Stimulated activated CD4-positive, alpha-beta T cell treated with anti-CD3 and anti-CD28 coated beads, TNF-alpha, amount 100 ng/mL, for 48 hours (primary cell): ENCODE measurements around the gene COBLL1.
"Not testable (repeated sequence)": the region's sequence is repeated elsewhere in the genome, so short reads cannot be mapped to it uniquely, and the experiment has no call there.

Source experiments
- DNase-seq, 3 donors: peaks; one replicate each; pipeline ENCODE4 v3.0.0-alpha.2; 2020; ENCODE audit warnings: low read depth in 3 of 3

Gene COBLL1, protein sequence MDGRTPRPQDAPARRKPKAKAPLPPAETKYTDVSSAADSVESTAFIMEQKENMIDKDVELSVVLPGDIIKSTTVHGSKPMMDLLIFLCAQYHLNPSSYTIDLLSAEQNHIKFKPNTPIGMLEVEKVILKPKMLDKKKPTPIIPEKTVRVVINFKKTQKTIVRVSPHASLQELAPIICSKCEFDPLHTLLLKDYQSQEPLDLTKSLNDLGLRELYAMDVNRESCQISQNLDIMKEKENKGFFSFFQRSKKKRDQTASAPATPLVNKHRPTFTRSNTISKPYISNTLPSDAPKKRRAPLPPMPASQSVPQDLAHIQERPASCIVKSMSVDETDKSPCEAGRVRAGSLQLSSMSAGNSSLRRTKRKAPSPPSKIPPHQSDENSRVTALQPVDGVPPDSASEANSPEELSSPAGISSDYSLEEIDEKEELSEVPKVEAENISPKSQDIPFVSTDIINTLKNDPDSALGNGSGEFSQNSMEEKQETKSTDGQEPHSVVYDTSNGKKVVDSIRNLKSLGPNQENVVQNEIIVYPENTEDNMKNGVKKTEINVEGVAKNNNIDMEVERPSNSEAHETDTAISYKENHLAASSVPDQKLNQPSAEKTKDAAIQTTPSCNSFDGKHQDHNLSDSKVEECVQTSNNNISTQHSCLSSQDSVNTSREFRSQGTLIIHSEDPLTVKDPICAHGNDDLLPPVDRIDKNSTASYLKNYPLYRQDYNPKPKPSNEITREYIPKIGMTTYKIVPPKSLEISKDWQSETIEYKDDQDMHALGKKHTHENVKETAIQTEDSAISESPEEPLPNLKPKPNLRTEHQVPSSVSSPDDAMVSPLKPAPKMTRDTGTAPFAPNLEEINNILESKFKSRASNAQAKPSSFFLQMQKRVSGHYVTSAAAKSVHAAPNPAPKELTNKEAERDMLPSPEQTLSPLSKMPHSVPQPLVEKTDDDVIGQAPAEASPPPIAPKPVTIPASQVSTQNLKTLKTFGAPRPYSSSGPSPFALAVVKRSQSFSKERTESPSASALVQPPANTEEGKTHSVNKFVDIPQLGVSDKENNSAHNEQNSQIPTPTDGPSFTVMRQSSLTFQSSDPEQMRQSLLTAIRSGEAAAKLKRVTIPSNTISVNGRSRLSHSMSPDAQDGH

DNA sequence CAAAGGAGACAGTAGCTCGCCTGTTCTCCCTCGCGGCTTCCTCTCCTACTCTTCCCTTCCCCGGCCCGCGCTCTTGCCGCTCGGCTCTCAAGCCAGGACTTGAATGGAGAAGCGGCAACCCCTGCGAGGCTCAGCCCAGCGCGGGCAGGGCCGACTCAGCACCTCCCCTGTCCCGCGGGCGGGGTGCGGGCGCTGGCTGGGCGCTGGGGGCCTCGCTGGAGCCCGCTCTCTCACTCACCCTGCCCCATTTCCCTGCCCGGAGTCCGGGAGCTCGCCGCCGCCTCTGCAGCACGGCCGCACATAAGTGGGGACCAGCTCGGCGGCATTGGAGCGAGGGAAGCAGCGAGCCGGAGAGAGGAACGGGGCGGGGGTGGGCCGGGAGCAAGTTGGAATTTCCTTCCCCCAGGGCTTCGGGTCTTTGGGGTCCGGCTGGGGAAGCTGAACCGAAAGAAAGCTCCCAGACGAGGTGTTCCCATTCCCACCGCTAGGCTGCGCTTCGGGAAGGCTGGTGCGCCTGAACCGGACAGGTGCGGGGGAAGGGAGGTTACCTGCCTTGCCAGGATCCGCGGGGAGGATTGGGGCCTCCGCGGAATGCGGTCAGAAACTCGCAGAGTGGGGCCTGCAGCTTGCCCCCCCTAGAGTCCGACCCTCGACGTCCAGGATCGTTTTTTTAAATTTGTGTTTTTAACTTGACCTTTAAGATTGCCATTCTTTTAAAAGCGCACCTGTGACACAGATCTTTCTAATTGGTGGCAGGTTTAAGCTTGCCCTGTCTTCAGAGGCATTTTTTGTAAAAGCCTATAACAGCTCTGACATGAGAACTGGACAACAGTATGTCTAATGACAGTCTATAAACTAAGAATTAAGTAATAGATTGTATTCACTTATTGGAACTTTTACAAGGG lies at the start of gene COBLL1:
COBLL1 (minus strand) TSS at position 105 of the 905 bp plus-strand sequence. CDS start 627 bp downstream, outside the sequence.
- peak in 1 of 3 donors; percentile 17 for DNase-seq

DNA sequence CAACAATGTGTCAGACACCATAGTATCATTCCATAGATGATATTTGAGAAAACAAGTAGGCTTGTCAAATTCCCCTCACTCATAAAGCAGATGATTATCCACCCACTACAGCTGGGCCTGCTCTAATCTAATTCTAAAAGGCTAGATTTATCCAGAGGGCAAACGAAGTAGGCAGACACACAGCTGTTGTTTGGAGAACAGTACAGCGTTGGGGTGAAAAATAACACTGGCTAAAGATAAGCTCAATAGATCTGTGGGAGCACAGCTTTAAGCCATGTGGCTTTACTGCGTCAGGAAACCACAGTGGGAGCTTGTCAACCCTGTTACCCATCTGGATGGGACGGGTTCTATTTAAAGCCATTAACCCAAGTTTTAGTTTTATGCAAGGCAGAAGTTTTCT lies 48.9 kb upstream of the COBLL1 start:
- DNase-seq, result no peak

DNA sequence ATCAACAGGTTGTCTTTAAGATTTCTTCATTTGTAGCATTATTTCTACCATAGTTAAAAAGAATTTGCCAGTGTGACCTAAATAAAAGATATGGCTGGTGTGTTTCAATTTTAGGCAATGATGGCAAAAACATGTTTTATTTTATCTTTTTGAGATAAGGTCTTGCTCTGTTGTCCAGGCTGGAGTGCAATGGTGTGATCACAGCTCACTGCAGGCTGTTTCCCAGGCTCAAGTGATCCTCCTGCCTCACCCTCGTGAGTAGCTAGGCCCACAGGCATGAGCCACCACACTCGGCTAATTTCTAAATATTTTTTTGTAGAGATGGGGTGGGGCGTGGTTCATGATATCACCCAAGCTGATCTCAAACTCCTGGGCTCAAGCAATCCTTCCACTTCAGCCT lies 47.0 kb upstream of the COBLL1 start:
- no peak for DNase-seq

DNA sequence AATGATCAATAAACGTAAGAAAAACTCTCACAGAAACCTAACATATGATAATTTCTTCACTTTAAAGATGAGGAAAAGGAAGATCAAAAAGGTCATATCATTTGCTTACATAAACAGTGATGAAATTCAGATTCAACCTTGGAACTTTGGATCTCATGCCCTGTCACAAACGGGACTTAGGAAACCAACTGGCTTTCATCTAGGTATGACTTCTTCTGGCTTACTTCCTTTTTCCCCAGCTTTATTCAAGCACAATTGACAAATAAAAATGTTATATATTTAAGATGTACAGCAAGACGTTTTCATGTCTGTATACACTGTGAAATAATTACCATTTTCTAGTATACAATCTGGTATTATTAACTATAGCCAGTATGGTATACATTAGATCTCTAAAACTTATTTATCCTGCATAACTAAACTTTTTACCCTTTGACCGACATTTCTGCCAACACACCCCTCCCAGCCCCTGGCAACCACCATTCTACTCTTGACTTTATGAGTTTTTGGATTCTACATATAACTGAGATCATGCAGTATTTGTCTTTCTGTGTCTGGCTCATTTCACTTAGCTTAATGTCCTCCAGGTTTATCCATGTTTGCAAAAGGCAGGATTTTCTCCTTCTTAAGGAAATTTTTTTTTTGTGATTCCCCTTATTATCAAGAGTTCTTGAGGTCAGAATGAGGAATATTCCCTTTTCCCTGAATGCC lies 46.0 kb upstream of the COBLL1 start:
- no peak for DNase-seq

DNA sequence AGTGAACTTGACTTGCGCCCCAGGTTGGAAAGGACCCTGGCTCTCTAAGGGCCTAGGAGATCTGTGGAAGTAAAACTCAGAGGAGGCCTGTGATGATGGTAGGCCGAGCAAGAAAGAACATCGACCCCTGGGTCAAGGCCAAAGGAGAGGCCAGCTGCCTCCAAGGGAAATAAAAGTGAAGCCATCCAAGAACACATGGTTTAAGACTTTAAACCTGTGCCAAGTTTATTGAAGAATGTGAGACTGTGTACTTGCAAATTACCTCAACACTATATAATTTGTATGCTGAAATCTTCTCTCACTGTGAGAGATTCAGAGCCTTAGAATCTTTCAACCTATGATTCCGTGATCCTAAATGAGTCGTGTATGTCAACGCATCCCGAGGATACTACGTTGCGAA lies 40.7 kb upstream of the COBLL1 start:
- DNase-seq, result no peak

DNA sequence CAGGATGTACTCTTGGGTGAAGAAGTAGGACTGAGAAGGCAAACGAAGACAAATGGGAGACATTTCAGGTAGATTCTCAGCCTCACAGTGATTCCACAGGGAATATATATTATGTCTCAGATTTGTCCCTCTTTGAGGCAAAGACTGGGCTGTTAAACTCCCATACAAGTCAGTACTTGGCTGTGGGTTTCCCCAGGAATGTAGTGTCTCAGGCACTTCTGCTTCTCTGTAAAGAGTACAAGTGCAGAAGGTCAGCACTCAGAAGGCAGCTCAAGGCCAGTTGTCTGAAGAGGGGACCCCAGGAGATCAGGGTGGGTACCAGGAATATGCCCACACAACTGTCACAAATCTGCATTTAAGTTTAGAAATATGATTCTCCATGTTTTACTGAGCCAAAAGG lies 39.9 kb upstream of the COBLL1 start:
- no peak for DNase-seq

DNA sequence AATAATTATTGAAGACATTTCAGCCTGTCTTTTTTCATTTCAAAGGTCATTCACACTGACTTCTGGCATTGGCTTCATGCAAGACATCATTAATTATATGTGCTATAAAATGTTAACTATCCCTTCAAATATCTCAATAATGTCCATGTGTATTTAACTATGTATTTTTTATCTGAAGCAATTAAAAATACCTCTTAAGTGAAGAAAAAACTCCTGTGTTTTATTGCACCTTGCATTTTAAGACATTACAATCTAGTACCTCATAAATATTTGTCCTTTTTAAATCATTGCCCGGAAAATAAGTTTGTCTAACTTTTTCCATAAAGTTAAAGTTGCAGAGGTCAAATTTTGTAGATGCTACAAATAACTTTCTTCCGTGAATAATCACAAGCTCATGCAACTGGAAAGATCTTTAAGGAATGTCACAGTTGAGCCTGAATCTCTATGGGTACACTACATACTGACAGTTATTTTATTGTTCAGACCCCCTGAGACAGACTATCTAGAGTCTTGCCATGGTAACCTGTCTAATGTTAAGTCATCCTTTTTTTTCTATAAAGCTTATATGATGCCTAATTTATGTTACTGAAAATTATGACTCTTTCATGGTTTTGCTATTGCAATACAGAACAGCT lies 38.4 kb upstream of the COBLL1 start:
- DNase-seq, result no peak

DNA sequence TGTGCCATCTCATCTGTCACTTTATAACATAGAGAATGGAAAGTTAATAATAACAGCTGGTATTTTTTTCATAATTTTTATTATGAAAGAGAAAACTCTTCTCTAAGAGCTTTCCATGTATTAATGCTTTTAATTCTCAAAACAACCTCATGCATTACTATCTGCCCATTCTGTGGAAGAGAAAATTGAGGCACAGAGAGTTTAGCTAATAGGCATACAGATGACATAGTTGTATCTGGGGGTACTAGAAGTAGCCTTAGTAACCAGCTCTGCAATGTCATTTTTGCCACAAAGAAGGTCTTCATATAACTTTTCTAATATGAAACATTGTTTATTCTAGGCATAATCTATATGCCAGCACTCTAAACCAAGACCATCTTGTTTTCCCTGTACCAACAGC lies 36.3 kb upstream of the COBLL1 start:
- DNase-seq, result no peak

DNA sequence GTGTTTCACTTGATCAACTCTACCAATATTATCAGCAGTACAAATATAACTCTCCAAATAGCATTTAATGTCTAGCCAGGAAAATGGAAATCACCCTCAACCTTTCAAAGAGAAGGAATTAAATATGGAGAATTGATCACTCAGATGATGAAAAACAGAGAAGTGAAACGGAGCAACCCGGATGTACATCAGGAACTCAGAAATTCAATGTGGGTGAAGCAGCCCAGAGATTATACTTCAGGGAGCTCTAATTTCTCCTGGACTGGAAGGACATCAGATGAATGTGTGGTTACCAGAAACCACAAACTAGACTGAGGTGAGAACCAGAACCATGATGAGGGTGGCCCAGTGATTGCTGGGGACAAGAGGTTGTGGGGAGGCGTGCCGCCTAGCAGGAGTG lies 35.5 kb upstream of the COBLL1 start:
- DNase-seq, result no peak

DNA sequence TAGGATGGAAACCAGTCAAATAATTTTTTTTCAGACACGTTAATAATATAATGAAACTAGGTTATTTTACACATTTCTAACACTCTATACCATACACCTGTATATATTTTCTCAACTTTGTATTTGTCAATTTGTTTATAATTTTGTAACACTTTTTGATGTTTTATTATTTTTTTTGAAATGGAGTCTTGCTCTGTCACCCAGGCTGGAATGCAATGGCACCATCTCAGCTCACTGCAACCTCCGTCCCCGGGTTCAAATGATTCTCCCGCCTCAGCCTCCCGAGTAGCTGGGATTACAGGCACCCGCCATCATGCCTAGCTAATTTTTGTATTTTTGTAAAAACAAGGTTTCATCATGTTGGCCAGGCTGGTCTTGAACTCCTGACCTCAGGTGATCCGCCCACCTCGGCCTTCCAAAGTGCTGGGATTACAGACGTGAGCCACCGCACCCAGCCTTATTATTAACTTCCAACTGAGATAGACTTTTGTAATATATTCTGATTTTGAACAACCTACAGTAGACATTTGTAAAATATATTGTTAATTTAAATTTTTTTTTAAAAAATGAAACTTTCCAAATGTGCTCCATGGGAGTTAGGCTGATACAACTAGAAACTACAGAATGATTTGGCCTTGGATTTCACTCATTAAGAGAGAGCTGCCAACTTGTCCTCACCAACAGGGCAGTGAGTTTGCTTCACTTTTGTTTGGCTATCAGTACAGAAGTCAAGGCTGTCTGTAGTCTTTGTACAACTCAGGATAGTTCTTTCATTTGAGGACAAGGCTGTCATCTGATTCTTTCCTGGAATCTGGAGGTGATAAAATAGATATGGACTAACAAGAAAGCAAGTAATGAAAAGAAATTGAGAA lies 33.9 kb upstream of the COBLL1 start:
- no peak for DNase-seq

DNA sequence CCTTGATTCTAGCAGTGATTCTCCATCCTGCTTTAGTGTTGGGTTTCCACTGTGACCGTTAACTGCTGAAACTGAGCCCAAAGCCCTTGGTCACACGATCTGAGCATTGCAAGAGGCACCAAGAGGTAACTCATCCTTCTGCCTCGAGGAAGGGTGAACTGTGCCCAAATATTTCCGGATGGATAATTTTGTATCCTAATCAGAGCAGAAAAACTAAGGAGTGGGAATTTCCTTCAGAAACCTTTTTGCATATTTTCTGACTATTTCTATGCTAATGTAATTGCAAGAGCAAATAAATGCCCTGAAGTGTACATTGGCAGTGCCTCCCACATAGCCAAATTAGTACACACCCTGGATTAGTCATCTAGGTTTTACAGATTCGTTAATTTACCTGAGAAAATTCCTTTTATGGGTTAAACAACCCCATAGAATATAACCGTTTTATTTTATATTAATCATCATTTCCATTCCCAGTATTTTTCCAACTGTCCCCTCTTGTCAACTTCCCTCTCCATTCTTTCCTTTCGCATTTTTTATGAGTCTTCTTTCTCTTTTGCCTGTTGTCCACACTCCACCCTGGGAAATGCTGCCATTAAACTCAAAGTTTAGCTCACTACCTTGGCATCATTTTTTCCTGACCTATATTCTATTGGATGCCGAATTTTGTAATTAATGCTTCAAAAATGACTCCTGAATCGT lies 31.7 kb upstream of the COBLL1 start:
- DNase-seq, result no peak

DNA sequence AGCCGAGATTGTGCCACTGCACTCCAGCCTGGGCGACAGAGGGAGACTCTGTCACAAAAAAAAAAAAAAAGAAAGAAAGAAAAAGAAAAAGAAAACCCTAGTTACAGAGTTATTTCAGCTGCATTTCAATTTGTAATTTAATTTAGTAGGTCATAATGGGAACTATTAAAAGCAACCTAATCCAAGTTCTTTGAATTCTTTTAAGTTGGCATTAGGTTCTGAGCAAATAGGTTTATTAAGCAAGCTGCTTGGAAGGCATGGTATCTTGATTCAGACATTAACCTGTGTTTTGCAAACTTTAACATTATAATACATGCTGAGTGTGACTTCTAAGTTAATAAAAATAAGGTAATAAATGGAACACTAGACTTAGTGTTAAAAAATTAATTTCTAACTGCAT lies 29.8 kb upstream of the COBLL1 start:
- DNase-seq, result no peak

DNA sequence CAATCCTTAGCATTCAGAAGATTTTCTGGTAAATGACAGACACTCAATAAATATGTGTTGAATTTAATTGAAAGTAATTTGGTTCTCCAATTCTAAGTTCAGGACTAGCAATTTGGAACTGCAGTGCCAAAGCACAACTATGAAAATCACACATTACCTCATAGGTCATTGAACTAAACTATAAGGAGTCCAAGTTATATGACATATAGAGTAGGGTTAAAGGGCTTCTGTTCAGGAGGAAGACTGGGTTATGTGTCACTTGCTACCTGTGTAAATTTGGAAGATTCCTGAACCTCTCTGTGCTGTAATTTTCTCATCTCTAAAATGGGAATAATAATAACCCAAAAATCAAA lies 27.8 kb upstream of the COBLL1 start:
- no peak for DNase-seq

DNA sequence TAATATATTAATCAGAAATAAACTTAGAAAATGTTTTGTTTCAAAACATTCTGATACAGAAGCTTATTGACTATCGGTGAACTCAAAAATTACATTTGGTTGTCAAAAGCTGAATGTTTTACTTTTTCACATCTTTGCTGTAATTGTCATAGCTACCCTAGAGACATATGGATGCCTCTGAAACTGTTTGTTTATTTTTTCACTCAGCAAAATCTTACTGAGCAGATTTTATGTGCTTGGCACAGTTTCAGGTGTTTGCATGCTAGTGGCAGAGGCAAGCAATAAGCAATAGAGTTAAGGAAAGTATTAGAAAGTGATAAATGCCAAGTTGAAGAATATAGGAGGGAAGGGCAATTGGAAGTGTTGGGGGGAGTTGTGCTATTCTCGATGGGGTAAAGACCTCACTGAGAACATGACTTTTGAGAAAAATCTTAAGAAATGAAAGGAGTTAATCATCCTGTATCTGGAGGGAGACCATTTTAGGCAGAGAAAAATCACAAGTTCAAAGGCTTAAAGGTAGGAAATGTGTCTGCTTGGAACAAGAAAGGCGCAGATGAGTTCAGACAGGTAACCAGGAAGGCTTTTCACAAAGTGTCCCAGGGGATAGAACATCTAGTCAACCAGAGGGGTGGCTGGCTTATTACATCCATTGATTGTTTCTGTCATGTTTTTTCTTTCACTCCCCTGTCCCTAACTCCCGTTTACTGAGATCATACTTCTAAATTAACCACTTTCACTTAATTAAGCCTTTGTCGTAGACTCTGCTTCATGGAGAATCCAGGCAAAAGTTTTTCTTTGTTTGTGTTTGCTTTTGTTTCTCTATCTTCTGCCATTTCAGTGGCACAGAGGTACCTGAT lies 27.2 kb upstream of the COBLL1 start:
- no peak for DNase-seq

DNA sequence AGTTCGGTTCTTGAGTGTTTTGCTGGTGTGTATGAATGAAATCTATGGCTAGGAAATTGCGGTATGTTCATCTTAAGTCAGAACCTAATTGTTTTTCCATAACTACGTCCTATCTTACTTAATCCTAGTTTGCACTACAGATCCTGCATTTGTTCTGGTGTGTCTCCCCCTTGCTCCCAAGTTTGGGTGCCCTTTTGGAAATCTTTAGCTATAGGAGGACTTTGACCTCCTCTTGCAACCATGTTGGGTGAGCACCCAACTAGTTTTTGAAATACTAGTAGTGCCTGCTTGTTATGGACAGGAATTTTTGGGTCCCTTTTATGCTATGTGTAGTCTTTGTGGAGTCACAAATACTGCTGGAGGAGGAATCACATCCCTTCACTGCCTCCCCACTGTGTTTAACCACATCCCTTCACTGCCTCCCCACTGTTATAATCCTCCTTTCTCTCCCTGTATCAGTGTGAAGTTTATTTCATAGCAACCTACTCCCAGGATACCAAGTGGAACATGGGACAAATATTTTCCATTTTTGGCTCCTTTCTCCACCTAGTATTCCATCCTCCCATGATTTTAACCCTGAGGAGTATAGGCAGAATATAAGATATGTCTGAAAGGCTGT lies 26.3 kb upstream of the COBLL1 start:
- no peak for DNase-seq

DNA sequence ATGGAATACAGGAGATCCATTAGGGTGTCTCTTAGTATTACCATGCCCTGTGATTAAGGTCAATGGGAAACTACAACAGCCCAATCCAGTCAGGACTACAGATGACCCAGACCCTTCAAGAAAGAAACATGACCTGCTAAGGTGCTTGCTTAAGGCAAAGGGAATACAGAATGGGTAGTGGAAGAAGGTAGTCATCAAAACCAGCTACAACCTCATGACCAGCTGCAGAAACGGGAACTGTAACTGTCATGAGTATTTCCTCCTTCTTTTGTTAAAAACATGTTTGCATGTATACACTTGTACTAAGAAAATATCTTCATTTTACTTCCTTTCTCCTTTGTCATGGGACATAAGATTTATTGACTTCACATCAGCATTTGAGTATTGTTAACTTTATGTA lies 24.8 kb upstream of the COBLL1 start:
- not testable (repeated sequence) for DNase-seq

DNA sequence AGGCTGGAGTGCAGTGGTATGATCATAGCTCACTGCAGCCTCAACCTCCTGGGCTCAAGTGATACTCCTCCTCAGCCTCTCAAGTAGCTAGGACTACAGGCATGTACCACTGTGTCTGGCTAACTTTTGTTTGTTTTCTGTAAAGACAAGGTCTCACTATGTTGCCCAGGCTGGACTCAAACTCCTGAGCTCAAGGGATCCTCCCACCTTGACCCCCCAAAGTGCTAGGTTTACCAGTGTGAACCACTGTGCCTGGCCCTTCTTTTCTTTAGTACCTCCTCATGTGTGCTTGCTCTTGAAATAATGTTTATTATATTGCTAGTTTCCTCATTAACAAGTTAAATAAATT lies 19.0 kb upstream of the COBLL1 start:
- no peak for DNase-seq
